ENCODE data around the gene ZBTB39. TPM values are rescaled to one million over a fixed set of nuclear protein-coding genes. Genes with fewer than 3 reads are reported as not detected.
"Not testable (repeated sequence)": the region's sequence is repeated elsewhere in the genome, so short reads cannot be mapped to it uniquely, and the experiment has no call there.

The ZBTB39 gene
- total RNA-seq, 2 experiments from 2014 or later: 7.7 to 7.8 TPM

- H3K9me3 Mint-ChIP-seq; H3K4me3 Mint-ChIP-seq; H3K4me1 Mint-ChIP-seq; CTCF ChIA-PET; H3K36me3 Mint-ChIP-seq (ENCODE audit: low read depth); DNase-seq; H3K27ac Mint-ChIP-seq; POLR2A ChIA-PET: not testable (repeated sequence)
- H3K27me3 Mint-ChIP-seq: peaks cover 11% of the 10 kb centered on the region
Observed at GRCh38 chr12:56963557-56963956, 42.8 kb downstream of the ZBTB39 start.

GRCh38 chr12:56962247-56962646 is 44.1 kb downstream of the ZBTB39 start:
- H3K4me1 Mint-ChIP-seq; H3K9me3 Mint-ChIP-seq; DNase-seq; H3K4me3 Mint-ChIP-seq; POLR2A ChIA-PET; CTCF ChIA-PET; H3K36me3 Mint-ChIP-seq (ENCODE audit: low read depth); H3K27ac Mint-ChIP-seq: not testable (repeated sequence)
- peaks cover 11% of the 10 kb centered on the region for H3K27me3 Mint-ChIP-seq

- Mint-ChIP-seq H3K4me3 (no peak overlapping the region), H3K4me1 (no peaks in the 10 kb centered on the region), H3K36me3 (ENCODE audit: low read depth) (peaks cover 6% of the 10 kb centered on the region), H3K27me3 (peaks cover 11% of the 10 kb centered on the region), H3K9me3 (peaks cover 5% of the 10 kb centered on the region), H3K27ac (no peak overlapping the region)
- ChIA-PET POLR2A (no interaction called here), CTCF (no interaction called here)
- DNase-seq: no peak
Observed at GRCh38 chr12:56958422-56958821, 47.9 kb downstream of the ZBTB39 start.

GRCh38 chr12:56957229-56958052 is 48.9 kb downstream of the ZBTB39 start, which contains the start of gene RDH16:
Gene RDH16, minus strand, starts transcription at chr12:56957608. Its CDS starts 146 bp downstream, at chr12:56957462.
- ChIA-PET CTCF (no interaction called here), POLR2A (no interaction called here)
- no peak for DNase-seq
- no peak within 1 kb of the TSS for H3K27ac Mint-ChIP-seq
- H3K9me3 Mint-ChIP-seq: peaks cover 5% of the 10 kb centered on the region
- H3K4me3 Mint-ChIP-seq: no peak within 1 kb of the TSS
- H3K27me3 Mint-ChIP-seq: peaks cover 11% of the 10 kb centered on the region
- H3K36me3 Mint-ChIP-seq (ENCODE audit: low read depth): peaks cover 4% of the 10 kb centered on the region
- H3K4me1 Mint-ChIP-seq: no peaks in the 10 kb centered on the region

GRCh38 chr12:56955631-56956256 is 50.6 kb downstream of the ZBTB39 start:
- CTCF ChIA-PET: interaction anchor here (0.6 kb wide), 1 partner anchor 383 kb away, joined by 4 read pairs; no protein-coding TSS in a partner anchor
- H3K27ac Mint-ChIP-seq: no peak overlapping the region
- no peak overlapping the region for H3K4me3 Mint-ChIP-seq
- no peaks in the 10 kb centered on the region for H3K4me1 Mint-ChIP-seq
- POLR2A ChIA-PET: no interaction called here
- H3K9me3 Mint-ChIP-seq: peaks cover 5% of the 10 kb centered on the region
- no peak for DNase-seq
- no peaks in the 10 kb centered on the region for H3K36me3 Mint-ChIP-seq (ENCODE audit: low read depth)
- peaks cover 6% of the 10 kb centered on the region for H3K27me3 Mint-ChIP-seq

GRCh38 chr12:56954958-56955355 is 51.4 kb downstream of the ZBTB39 start:
- Mint-ChIP-seq H3K9me3 (peaks cover 5% of the 10 kb centered on the region), H3K4me3 (no peak overlapping the region), H3K36me3 (ENCODE audit: low read depth) (no peaks in the 10 kb centered on the region), H3K4me1 (no peaks in the 10 kb centered on the region), H3K27ac (no peak overlapping the region), H3K27me3 (peaks cover 4% of the 10 kb centered on the region)
- no peak for DNase-seq
- ChIA-PET CTCF (no interaction called here), POLR2A (no interaction called here)

GRCh38 chr12:56954057-56954957 is 52.0 kb downstream of the ZBTB39 start:
- H3K4me3 Mint-ChIP-seq: no peak overlapping the region
- H3K4me1 Mint-ChIP-seq: no peaks in the 10 kb centered on the region
- H3K9me3 Mint-ChIP-seq: peaks cover 5% of the 10 kb centered on the region

GRCh38 chr12:56953314-56953713 is 53.0 kb downstream of the ZBTB39 start:
- no peak overlapping the region for H3K4me3 Mint-ChIP-seq
- ChIA-PET POLR2A (no interaction called here), CTCF (no interaction called here)
- H3K9me3 Mint-ChIP-seq: peaks cover 5% of the 10 kb centered on the region
- no peaks in the 10 kb centered on the region for H3K4me1 Mint-ChIP-seq
- H3K36me3 Mint-ChIP-seq (ENCODE audit: low read depth): no peaks in the 10 kb centered on the region
- no peaks in the 10 kb centered on the region for H3K27me3 Mint-ChIP-seq
- no peak for DNase-seq
- H3K27ac Mint-ChIP-seq: no peak overlapping the region

More at GRCh38 chr12:56954057-56954957, 52.0 kb downstream of the ZBTB39 start:
- CTCF ChIA-PET: no interaction called here
- no peak overlapping the region for H3K27ac Mint-ChIP-seq
- H3K36me3 Mint-ChIP-seq (ENCODE audit: low read depth): no peaks in the 10 kb centered on the region
- peaks cover 1% of the 10 kb centered on the region for H3K27me3 Mint-ChIP-seq
- DNase-seq: no peak
- POLR2A ChIA-PET: no interaction called here

GRCh38 chr12:56951582-56952339 is 54.6 kb downstream of the ZBTB39 start:
- H3K4me1 Mint-ChIP-seq: no peaks in the 10 kb centered on the region
- no peak overlapping the region for H3K4me3 Mint-ChIP-seq
- POLR2A ChIA-PET: no interaction called here
- no peaks in the 10 kb centered on the region for H3K9me3 Mint-ChIP-seq
- H3K27me3 Mint-ChIP-seq: peaks cover 3% of the 10 kb centered on the region
- H3K36me3 Mint-ChIP-seq (ENCODE audit: low read depth): no peaks in the 10 kb centered on the region
- no peak overlapping the region for H3K27ac Mint-ChIP-seq
- CTCF ChIA-PET: no interaction called here
- no peak for DNase-seq

- no peak for DNase-seq
- Mint-ChIP-seq H3K4me1 (no peaks in the 10 kb centered on the region), H3K27me3 (peaks cover 21% of the 10 kb centered on the region), H3K4me3 (no peak overlapping the region), H3K9me3 (no peaks in the 10 kb centered on the region), H3K27ac (no peak overlapping the region), H3K36me3 (ENCODE audit: low read depth) (no peaks in the 10 kb centered on the region)
- POLR2A ChIA-PET: no interaction called here
- CTCF ChIA-PET: no interaction called here
Observed at GRCh38 chr12:56948881-56949280, 57.5 kb downstream of the ZBTB39 start.
